ENCODE results near the gene ZNF239.
"Not testable (repeated sequence)": the region's sequence is repeated elsewhere in the genome, so short reads cannot be mapped to it uniquely, and the experiment has no call there.

The ZNF239 gene

GRCh38 chr10:43574001-43574892 is at the start of gene ZNF239:
ZNF239 (minus strand) TSS chr10:43574616; CDS start chr10:43558079, 16,537 bp downstream.
- DNase-seq, result peak; percentile 85

GRCh38 chr10:43623351-43623750 is 48.9 kb upstream of the ZNF239 start:
- DNase-seq, result no peak

DNA sequence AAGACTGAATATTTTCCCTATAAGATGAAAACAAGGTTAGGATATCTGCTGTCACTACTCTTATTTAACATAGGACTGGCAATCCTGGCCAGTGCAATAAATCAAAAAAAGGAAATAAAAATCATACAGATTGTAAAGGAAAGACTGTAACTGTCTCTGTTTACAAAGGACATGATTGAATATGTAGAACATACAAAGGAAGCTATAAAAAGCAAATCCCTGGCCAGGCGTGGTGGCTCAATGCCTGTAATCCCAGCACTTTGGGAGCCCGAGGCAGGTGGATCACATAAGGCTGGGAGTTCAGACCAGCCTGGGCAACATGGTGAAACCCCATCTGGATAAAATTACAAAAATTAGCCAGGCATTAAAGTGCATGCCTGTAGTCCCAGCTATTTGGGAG is 47.6 kb upstream of the ZNF239 start:
- DNase-seq, result no peak

GRCh38 chr10:43619368-43619767 is 45.0 kb upstream of the ZNF239 start:
- no peak for DNase-seq

DNA sequence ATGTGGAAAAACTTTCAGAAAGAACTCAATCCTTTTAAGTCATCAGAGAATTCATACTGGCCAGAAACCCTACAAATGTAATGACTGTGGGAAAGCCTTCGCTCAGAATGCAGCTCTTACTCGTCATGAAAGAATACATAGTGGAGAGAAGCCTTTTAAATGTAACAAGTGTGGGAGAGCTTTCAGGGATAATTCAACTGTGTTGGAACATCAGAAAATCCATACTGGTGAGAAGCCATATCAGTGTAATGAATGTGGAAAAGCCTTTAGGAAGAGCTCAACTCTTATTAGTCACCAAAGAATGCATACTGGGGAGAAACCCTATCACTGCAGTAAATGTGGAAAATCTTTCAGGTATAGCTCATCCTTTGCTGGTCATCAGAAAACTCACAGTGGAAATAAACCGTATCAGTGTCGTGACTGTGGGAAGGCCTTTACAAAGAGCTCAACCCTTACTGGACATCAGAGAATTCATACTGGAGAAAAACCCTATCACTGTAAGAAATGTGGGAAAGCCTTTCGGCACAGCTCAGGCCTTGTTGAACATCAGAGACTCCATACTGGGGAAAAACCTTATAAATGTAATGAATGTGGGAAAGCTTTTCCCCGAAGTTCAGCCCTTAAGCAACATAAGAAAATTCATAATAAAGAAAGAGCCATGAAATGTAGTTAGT is 42.4 kb upstream of the ZNF239 start:
- DNase-seq, result no peak

DNA sequence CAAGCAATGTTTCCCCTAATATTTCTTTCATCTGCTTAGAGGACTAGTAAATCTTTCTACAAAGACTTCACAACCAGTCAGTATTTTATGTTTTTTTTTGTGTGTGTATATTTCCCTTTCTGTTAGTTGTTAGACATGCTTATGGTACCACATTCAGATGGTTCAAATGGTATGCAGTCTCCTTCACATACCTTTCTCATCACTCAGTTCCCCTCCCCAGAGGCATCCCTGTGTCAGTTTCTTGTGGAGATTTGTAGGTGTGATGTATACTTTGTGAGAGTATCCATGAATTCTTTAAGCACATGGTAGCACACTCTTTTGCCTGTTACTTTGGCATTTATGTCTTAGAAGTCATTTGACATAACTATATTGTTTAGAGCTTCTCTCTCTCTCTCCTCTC is 36.2 kb upstream of the ZNF239 start:
- no peak for DNase-seq

DNA sequence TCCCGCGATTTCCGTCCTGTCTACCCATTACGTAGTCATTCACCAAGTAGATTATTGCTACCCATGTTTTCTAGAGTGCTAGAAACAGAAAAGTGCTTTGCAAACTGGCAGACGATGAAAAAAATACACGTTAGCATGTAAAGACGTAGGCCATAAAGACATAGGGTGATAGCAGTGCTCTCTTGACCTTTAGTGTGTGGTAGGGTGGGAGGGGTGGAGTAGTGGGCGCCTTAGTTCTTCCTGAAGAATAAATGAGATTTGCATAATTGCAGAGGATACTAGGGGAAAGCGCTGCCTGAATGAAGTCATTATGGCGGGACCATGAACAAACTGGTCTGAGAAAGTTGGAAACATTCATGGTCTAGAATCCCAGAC is 32.8 kb upstream of the ZNF239 start:
- DNase-seq, result no peak

DNA sequence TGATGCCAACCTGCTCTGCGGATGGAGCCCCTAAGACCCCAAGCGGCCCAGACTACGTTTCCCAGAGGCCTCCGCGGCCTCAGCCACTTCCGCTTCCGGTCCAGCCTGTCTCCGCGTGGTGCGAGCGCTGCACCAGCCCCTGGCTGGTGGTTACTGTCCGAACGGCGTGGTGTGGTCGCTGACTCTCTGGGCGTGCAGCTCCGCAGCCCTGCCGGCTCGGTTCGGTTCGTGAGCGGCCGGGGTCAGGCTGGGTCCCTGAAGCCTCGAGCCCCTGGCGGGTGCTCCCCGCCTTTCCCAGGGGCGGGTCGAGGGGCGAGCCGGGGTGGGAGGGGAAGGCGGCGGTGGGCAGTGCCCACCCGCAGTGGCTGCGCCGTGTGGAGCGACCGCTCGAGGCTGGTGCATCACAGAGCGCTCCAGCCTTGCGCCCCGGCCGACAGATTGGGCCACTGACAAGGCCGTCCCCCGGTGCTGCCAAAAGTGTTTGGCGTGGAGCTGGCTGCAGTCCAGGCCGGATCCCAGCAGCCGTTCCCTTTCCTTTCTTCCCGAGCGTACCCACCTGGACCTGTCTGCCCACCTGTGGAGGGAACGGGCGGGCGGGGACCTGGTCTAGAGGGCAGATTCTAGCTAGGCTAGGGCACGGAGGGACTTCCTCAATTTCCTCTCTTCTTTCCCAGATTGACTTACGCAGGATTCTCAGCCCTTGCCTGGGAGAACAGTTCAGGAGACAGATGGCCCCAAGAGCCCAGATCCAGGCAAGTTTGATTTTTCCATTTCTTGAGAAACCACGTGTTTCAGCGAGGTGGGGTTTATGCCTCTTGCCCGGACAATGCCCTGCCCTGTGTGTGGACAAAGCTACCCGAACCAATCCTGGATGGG is 32.1 kb upstream of the ZNF239 start, which contains the start of gene ZNF485:
ZNF485 (plus strand) TSS at position 116 of the 876 bp plus-strand sequence; CDS start at position 729, 613 bp downstream.
- DNase-seq, result peak; percentile 74

DNA sequence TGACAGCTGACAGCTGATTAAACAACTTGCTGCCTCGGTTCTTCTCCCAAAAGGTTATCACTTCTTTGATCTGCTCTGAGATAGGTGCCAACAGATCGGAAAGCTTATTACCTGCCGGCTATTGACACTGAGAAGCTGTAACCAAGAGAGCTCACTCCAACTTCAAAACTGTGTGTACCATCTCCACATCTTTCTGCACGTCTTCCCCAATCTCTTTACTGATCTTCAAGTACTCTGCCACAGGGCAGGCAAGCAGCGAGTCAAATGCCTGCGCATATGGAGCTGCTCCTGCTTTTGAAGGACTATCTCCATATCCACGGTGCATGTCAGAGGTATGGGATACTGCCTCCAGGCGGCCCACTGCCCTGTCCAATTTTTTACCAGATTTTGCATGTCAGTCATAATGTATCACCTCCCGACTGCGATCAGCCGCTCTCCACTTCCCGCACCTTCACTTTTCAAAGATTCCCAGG is 31.5 kb upstream of the ZNF239 start:
- DNase-seq, result no peak

DNA sequence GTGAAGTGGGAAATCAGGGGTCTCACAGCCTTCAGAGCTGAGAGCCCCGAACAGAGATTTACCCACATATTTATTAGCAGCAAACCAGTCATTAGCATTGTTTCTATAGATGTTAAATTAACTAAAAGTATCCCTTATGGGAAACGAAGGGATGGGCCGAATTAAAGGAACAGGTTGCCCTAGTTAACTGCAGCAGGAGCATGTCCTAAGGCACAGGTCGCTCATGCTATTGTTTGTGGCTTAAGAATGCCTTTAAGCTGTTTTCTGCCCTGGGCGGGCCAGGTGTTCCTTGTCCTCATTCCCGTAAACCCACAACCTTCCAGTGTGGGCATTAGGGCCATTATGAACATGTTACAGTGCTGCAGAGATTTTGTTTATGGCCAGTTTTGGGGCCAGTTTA is 27.2 kb upstream of the ZNF239 start:
- not testable (repeated sequence) for DNase-seq

DNA sequence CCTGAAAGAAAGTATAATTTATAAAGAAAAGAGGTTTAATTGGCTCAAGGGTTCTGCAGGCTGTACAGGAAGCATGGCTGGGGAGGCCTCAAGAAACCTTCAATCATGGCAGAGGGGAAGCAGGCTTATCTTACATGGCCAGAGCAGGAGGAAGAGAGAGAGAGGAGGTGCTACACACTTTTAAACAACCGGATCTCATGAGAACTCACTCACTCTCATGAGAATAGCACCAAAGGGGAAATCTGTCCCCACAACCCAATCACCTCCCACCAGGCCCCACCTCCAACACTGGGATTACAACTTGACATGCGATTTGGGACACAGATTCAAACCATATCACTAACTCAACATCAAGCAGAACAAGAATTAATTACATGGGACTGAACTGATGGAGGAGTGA is 24.9 kb upstream of the ZNF239 start:
- no peak for DNase-seq

DNA sequence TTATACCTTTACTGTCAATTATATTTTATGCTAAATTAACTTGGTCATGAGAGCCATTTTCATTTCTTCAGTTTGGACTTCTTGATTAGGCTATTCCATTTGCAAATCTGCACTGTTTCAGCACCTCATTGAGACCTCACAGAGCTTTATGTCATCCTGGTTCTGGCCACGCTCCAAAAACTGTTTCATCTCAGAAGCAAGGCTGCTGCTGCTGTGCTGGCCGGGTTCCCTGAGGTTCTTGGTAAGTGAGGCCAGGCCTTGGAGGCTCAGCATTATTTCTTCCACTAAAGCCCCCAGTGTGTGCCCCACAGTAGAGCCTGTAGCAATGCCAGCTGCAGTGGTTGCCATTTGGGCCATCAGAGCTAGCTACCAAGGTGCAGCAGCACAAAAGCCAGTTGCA is 24.0 kb upstream of the ZNF239 start:
- DNase-seq, result no peak

- no peak for DNase-seq
These were observed 22.1 kb upstream of the ZNF239 start for GRCh38 chr10:43596546-43596945.

GRCh38 chr10:43595739-43596298 is 21.4 kb upstream of the ZNF239 start:
- DNase-seq, result no peak

GRCh38 chr10:43594944-43595589 is 20.7 kb upstream of the ZNF239 start:
- DNase-seq, result peak; percentile 11

GRCh38 chr10:43591303-43591904 is 17.0 kb upstream of the ZNF239 start:
- DNase-seq, result no peak

DNA sequence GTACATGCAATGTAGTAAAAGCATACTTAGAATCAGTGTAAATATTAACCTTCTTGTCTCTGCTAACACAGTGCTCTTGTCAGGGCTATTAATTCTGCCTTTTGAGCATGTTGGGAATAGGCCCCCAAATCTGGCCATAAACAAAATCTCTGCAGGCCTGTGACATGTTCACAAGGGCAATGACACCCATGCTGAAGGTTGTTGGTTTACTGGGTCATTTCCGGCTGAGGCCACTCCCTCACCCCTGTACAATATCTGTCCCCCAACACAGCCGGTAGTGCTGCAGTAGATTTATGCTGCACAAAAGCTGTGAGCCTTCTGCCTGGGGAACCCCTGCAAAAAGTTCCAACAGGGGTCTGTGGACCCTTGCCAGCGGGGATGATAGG is 12.3 kb upstream of the ZNF239 start:
- not testable (repeated sequence) for DNase-seq

DNA sequence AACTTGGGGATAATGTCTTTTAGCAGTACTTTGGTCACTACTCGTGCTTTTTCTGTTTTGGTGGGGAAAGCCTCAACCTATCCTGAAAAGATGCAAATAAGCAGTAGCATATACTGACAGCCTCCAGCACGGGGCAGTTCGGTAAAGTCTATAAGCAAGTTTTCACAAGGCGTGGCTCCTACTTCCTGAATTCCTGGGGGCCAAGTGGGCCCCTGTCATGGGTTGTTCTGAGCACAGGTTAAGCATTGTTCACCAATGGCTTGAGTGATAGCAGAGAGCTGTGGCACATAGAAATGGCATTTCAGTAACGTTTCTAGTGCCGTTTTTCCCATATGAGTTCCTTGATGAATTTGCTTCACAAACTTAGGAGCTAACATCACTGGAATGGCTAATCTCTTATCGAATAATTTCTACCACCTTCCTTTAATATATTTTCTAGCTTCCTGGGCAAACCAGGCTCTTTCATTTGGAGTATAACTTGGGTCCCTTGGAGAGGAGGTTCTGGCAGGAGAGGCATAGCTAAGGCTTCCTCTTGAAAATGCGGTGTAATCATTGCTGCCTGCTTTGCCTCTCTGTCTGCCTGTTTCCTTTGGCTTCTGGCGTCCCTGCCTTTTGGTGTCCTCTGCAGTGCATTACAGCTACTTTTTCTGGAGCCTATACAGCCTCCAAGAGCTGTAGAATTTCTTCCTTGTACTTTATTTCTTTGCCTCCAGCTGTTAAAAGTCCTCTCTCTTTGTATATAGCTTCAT is 11.7 kb upstream of the ZNF239 start:
- DNase-seq, result no peak

DNA sequence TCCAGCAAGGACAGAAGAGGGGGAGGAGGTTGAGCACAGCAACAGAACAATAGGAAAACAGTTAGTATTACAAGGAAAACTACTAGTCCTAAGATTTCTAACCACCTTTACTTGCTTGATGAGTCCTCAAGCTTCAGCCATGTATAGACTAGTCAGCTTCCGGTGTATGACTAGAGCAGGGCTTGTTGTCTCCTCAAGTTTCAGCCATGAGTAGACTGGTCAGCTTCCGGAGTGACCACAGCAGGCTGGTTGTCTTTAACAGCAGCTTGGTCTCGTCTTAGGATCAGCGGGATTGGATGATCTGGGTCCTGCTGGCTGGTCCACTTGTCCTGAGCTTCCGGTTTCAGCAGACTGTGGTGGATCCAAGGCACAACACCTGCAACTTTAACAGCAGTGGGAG is 10.6 kb upstream of the ZNF239 start:
- no peak for DNase-seq

- no peak for DNase-seq
These were observed 9.6 kb upstream of the ZNF239 start for GRCh38 chr10:43584051-43584450.

- DNase-seq, result no peak
These were observed 2.2 kb upstream of the ZNF239 start for GRCh38 chr10:43576580-43576979.
